IPS-18c (cell line): ENCODE results near the gene NCAM2.

Experiments
- H3K4me3 ChIP-seq: 2 replicates; pipeline ENCODE4 v1.7.0; 2013; ENCODE audit warnings: low read depth, mild to moderate bottlenecking, low read length, moderate library complexity; ENCODE audit not compliant: insufficient read depth
- H3K9me3 ChIP-seq: one replicate; pipeline ENCODE4 v1.6.1; 2013; ENCODE audit warnings: mild to moderate bottlenecking, low read length, moderate library complexity; ENCODE audit not compliant: control insufficient read depth, insufficient read depth

Gene NCAM2

DNA sequence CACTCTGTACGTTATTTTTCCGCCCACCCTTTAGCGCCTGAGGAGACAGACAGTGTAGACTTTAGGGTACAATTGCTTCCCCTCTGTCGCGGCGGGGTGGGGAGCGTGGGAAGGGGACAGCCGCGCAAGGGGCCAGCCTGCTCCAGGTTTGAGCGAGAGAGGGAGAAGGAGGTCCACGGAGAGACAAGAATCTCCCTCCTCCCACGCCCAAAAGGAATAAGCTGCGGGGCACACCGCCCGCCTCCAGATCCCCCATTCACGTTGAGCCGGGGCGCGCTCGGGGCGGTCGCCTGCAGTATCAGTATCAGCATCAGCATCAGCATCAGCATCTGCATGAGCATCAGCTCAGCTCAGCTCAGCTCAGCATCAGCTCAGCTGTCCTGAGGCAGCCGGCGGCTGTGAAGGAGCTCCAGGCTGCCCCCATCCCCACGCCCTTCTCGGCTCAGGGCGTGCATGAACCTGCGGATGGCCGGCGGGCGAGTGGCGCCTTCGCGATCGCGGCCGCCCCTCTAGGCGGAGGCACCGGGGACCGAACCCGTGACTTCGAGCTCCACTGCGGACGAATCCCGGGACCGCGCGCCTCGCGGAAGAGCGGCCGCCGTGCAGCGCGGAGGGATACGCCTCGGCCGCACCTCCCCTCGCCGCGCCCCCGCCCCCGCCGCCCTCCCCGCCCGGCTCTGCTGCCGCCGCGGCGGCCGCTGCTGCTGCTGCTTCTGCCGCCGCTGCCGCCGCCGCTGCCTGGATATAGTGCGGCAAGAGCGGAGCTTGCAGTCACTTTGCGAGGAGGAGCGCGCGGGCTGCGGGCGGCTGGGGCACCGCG lies at the start of gene NCAM2:
Gene NCAM2, plus strand, starts transcription at position 774 of the 820 bp plus-strand sequence.
- H3K9me3 ChIP-seq = no peaks in the 10 kb centered on the region
- H3K4me3 ChIP-seq = peak within 1 kb of the TSS; percentile 60

DNA sequence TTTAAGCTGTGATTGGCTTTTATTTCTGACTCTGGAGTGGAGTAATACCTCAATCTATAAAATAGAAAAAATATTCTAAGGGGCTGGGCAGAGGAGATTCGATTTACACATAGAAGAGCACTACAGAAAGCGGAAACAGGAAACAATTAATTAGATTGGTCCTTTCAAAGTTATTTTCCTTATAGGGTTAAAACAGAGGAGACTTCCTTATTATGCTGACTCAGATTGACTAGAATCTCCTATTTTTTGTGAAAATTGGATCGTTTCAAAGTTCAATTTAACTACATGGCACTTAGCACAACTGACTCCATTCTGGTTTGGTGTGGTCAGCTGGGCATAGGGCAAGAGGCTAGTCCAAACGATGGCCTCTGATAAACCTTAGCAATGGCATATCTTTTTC lies 48.3 kb upstream of the NCAM2 start:
- no peaks in the 10 kb centered on the region for H3K9me3 ChIP-seq
- H3K4me3 ChIP-seq = no peak overlapping the region

DNA sequence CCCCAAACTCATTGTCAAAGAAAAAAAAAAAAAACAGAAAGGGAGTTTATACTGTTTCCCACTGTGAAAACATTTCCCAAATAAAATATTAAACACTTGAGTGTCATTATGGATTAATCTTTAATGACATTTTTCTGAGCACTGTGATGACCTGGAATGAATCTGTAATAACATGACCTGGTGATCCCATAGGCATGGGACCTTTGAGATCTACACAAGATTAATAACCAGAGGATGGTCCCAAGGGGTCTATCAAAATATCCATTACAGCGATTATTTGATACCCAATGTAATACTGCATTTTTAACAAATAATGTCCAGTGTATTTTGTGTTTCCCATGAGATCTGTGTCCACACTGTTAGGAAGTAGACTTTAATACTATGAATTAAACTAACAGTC lies 32.4 kb upstream of the NCAM2 start:
- no peak overlapping the region for H3K4me3 ChIP-seq
- H3K9me3 ChIP-seq = no peaks in the 10 kb centered on the region

DNA sequence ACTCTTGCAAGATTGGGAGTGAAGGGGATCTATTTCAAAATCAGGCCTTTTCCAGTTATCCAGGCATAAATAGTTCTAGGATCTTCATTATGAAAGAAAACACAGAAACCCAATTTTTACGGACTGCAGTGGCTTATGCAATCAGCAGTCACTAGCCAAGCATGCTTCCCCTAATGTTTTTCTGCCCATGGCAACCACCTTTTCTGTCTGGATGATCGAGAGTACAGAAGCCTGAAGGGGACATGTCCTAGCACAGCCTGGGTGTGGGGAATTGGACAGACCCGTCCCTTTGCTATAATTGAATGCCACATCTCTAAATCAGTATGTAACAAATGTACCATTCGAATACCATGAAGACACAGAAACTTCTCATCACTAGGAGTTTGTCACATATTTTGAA lies 29.8 kb upstream of the NCAM2 start:
- Histone ChIP-seq H3K4me3 (no peak overlapping the region), H3K9me3 (no peaks in the 10 kb centered on the region)

DNA sequence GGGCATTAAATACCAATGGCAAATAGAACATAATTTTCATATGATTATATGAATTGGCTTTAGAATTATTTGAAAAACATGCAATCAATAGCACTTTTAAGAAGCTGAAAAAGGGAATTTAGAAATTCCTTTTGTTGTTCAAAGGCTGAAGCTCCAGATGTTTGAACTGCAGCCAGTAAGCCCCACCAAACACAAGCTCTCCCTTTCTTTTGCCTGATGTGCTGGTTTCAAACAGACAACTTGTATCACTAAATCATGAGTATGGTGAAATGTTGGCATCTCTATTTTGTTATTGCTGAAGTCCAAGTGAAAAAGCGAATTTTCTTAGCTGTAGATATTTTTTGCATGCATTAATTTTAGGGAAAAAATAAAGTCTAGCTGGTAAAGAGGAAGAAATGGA lies 27.5 kb upstream of the NCAM2 start:
- H3K9me3 ChIP-seq = no peaks in the 10 kb centered on the region
- H3K4me3 ChIP-seq = no peak overlapping the region

DNA sequence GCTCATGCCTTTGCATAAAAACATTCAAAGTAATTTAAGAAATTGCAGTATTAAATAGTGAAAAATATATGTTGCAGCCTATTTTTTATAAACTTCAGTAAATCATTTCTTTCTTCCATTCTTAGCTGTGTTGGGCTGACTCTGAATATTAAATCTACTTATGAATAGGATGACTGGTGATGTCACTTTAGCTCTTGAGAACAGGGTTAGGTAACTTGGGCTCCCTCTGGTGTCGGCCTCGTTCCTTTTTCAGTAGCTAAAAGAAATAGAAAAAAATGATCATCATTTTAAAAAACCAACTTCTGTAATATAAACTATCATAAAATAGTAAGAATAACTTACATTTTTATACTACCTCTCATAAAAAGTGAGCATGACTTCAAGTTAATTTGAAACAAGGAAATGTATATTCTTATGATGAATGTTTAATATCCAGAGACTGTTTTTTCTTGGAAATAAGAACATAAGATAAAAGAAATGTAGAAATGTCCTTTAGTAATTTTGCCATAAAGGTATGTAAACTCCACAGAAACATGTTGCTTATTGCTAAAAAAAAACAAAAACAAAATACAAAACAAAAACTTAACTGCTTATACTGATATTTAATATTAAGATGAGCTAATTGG lies 26.8 kb upstream of the NCAM2 start:
- H3K9me3 ChIP-seq = no peaks in the 10 kb centered on the region
- H3K4me3 ChIP-seq = no peak overlapping the region

DNA sequence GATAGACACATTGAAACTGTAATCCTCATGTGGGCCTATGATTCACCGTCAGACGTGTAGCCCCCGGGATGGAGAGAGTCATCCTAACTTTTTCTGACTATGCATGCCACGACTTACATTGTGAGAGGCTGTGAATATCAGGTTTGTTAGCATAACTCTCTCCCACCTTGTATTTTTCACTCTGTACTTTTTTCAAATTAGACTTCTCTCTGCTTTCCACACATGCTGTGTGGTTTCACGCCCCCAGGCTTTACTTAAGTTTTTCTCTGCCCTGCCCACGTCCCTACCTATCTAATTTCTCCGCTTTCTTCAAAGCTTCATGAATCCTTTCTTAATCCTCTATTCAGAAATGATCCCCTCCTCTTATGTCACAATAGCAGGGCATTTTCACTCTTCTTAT lies 3.4 kb upstream of the NCAM2 start:
- H3K9me3 ChIP-seq = no peaks in the 10 kb centered on the region
- H3K4me3 ChIP-seq = no peak overlapping the region

DNA sequence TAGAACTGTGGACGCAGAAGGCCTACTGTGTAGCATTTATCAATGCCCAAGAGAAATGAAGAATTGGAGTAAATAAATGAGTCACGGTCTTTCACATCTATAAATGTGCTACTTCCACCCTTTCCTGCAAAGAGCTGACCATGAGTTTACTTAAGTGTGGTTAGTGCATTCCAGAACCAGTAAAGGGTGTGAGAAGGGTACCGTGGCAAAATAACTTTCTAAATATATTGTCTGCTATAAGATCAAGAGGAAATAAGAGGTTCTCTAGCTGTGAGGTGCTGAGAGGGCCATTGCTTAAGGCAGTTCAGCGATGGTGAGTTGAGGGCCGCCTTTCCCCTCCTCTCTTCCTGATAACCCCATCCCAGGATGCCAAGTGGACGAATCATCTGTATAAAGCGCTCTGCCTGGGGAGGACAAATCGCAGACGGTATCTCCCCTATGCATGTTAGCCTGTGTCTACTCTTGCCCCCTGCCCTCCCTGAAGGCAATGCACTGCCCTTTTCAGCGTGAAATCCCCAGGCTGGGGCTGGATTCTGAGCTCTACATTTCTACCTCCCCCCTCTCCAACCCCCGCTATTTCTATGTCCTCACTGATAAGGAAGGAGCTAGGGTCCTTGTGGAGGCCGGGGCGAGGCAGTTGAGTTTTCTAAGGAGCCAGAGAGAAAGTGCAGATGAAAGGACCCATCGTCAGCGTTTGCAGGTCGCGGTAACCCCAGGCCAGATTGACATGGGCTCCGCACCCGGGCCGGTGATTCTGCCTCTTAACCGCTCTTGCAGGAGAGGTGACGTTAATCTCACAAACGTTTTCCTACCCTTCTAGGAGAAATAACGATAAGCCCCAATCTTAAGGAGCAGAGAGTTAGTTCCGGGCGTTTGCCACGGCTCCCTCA lies 1.5 kb upstream of the NCAM2 start:
- Histone ChIP-seq H3K4me3 (peak overlapping the region; percentile 56), H3K9me3 (no peaks in the 10 kb centered on the region)

DNA sequence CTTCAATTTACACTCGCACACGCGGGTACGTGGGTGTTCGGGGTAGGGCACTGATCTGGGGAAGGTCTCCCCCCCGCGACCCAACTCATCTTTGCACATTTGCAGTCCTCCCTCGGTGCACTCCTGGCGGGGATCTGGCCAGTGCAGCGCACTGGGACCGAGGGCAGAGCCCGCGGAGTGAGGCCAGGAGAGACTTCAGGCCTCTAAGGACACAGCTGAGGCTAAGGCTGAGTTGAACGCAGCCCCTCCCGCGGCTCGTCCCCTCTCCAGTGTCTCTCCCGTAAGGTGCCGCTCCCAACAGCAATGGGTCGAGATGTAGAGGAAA lies 936 bp upstream of the NCAM2 start:
- peak overlapping the region; percentile 56 for H3K4me3 ChIP-seq
- H3K9me3 ChIP-seq = no peaks in the 10 kb centered on the region

DNA sequence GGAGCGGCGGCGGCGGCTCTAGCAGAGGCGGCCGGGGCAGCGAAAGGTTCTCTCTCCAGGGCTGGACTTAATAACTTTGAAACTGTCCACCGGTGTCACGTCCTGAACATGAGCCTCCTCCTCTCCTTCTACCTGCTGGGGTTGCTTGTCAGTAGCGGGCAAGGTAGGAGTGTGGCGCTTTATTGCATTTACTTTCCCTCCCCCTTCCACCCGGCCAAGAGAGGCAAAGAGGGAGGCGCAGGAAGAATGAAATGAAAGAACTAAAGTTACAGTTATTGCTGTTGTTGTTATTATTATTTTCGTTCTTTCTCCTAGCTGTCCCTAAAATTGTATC lies 214 bp downstream of the NCAM2 start:
- no peaks in the 10 kb centered on the region for H3K9me3 ChIP-seq
- peak overlapping the region; percentile 60 for H3K4me3 ChIP-seq

DNA sequence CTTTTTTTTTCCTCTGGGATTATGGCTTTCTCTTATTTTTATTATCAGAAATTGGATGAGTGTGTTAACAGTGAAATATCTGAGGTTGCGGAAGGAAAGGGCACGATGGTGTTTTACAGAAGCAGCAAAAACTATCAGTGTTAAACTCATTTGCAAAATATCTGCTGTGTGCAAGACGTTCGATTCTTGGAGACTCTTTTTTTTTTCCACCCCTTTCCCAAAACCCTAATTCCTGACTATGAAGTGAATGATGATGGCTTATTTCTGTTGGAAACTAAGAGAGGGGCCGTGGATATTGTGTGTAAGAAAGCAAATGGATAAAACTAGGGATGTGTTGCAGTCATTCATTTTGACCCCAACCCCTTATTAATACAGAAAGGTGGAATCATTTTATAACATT lies 677 bp downstream of the NCAM2 start:
- H3K4me3 ChIP-seq = peak overlapping the region; percentile 60; the same call in 1 of the 2 replicates
- H3K9me3 ChIP-seq = no peaks in the 10 kb centered on the region

DNA sequence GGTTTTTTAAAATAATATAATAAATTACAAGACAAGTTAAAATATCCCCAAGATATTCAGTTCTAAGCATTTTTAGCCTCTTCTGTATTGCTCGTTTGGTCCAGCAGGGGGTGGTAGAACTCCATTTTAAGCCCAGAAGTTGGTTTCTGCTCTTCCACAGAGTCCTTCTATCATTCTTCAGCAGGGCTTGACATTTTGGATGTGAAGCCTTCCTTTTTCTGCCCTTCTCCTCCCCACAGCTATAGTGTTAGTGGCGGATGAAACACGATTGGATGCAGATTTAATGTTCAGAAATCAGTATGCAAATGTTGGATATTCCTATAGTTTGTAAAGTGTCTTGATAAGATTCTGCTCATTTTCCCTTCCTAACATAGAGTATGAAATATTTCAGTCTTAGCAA lies 1.4 kb downstream of the NCAM2 start:
- Histone ChIP-seq H3K4me3 (no peak overlapping the region), H3K9me3 (no peaks in the 10 kb centered on the region)

DNA sequence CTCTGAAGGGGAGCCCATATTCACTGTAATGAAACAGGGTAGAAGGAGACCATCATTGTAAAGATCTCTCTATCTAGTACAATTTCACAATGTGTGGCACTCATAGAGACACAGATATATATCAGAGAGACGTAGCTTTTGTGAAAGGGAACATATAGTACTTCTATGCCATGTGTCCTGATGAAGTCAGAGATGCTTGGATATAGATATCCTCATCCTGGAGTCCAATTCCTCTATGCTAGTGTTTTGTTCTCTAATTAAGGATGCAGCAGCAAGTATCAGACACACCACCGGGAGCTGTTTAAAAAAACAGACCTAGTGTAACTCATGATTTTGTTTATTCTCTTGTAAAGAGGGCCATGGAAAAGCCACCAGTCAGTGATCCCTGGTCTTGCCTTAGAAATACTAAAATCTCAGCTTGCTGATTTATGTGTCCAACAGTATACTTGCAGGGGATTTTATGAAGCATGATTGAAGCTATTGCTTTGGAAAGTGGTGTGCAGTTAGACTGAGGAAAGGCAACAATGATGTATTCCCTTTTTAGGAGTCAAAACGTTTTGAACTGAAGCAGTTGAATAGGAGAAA lies 2.5 kb downstream of the NCAM2 start:
- no peak overlapping the region for H3K4me3 ChIP-seq

DNA sequence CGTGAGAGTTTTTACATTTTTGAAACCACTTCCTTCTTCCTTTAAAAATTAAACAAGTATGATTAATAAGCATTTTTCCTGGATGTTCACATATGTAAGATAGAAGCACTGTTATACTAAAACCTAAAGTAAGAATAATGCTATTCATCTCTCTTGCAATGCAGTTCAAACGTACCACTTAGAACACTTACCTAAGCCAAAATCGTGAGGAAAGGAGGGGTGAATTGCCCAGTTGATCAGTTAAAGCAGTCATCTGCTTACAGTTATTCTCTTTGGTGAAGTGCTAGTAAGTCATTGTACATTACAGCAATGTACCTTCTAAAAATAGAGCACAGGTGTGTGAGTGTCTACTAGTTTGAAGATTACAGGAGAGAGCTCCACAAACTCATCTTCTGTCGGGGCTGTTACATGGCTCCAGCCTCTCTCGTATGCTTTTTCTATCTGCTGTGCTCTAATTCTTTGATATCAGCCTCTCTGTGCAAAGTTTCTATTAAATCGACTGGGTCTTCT lies 3.4 kb downstream of the NCAM2 start:
- no peak overlapping the region for H3K4me3 ChIP-seq
- H3K9me3 ChIP-seq = no peaks in the 10 kb centered on the region

More for the DNA sequence above, 2.5 kb downstream of the NCAM2 start:
- H3K9me3 ChIP-seq = no peaks in the 10 kb centered on the region

DNA sequence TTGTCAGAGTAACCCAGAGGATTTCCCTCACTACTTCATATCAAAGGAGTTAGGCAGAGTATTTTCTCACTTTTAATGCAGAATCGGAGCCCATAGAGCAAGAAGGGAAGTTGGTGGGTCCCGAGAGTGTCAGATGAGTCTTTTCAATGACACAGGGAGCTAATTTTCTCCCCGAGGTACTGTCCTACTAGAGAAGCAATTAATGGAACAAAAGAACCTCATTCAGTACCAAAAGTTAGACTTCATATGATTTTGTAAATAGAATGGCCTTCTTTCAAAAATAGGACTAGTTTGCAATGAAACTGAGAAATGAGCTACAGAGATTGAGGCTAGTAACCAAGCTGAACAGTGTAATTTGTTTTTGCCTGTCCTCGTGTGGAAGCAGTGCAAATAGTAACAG lies 3.9 kb downstream of the NCAM2 start:
- no peaks in the 10 kb centered on the region for H3K9me3 ChIP-seq
- H3K4me3 ChIP-seq = no peak overlapping the region

DNA sequence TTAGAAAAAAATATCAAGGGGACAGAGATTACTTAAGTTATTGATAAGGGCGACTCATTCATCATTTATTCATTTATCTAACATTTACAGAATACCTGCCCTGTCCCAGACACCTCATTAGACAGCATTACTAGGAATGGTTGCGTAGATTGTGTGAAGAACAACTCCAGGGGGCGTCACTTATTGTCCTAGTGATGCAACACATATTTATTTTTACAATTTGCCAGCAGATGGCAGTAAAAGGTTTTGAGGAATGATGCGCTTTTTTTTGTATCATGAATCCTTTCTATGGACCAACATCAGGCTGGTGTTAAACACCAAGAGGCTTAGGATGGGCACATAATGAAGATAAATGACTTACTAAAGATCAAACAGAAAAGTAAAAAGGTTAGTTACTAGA lies 5.5 kb downstream of the NCAM2 start:
- Histone ChIP-seq H3K4me3 (no peak overlapping the region), H3K9me3 (no peaks in the 10 kb centered on the region)

DNA sequence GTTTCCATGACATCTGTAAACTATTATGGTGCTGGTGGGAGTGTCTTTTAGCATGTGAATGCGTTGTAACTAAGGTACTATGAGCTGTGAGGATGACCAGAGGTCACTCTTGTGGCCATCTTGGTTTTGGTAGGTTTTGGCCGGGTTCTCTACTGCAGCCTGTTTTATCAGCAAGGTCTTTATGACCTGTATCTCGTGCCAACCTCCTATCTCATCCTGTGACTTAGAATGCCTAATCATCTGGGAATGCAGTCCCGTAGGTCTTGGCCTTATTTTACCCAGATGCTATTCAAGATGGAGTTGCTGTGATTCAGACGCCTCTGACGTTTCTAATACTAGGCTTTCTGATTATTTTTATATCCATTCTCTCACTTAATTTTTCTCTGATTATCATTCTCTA lies 9.4 kb downstream of the NCAM2 start:
- no peak overlapping the region for H3K4me3 ChIP-seq
- H3K9me3 ChIP-seq = no peaks in the 10 kb centered on the region
